HL-60 (cell line): Measurements from ENCODE around the gene GZMM.
A peak's percentile ranks its signal among the peaks of the same experiment; 100 is the strongest.

Experiments used
- DNase-seq, 2 experiments: peaks; one replicate each; pipeline ENCODE4 v3.0.0-alpha.2; 2010 to 2020; ENCODE audit warnings: low read depth in 1 of 2, low spot score in 1 of 2
- H3K27ac ChIP-seq: fragments of 250-450 bp; sonication (Bioruptor Pico); replicated peaks from 2 replicates; pipeline ENCODE4 v1.5.1; 2020; ENCODE audit warnings: mild to moderate bottlenecking, moderate library complexity
- H3K27me3 ChIP-seq: fragments of 250-450 bp; sonication (Bioruptor Pico); 2 replicates; pipeline ENCODE4 v1.5.1; 2021; ENCODE audit warnings: mild to moderate bottlenecking, moderate library complexity; ENCODE audit not compliant: insufficient read depth, poor library complexity, severe bottlenecking
- H3K4me3 ChIP-seq: replicated peaks from 2 replicates; pipeline ENCODE4 v1.5.1; 2011; ENCODE audit warnings: mild to moderate bottlenecking, control low read depth, low read length; ENCODE audit not compliant: insufficient read depth
- CTCF ChIP-seq: IDR thresholded peaks from one replicate; pipeline ENCODE4 v1.5.1; 2011; ENCODE audit warnings: low read length, control low read depth, inconsistent platforms; ENCODE audit not compliant: insufficient read depth
- GABPA ChIP-seq: IDR thresholded peaks from 2 replicates; pipeline ENCODE4 v1.6.1; 2012; ENCODE audit warnings: low read depth
- POLR2AphosphoS5 ChIP-seq: IDR thresholded peaks from 2 replicates; pipeline ENCODE4 v1.6.1; 2012; ENCODE audit warnings: low read depth
- SPI1 ChIP-seq: IDR thresholded peaks from 2 replicates; pipeline ENCODE4 v1.6.1; 2012; ENCODE audit warnings: low read depth, mild to moderate bottlenecking, borderline replicate concordance
- long read RNA-seq: library from polyadenylated mRNA; unstranded; transcript quantifications from one replicate; pipeline ENCODE4 v2.0.0, GENCODE V29; 2020
- TF ChIP-seq, protein P1 (sequence below): IDR thresholded peaks from 2 replicates; pipeline ENCODE4 v1.6.1; 2012; ENCODE audit warnings: low read depth; ENCODE audit not compliant: insufficient replicate concordance

Gene GZMM
- long read RNA-seq, result 0 reads

DNA sequence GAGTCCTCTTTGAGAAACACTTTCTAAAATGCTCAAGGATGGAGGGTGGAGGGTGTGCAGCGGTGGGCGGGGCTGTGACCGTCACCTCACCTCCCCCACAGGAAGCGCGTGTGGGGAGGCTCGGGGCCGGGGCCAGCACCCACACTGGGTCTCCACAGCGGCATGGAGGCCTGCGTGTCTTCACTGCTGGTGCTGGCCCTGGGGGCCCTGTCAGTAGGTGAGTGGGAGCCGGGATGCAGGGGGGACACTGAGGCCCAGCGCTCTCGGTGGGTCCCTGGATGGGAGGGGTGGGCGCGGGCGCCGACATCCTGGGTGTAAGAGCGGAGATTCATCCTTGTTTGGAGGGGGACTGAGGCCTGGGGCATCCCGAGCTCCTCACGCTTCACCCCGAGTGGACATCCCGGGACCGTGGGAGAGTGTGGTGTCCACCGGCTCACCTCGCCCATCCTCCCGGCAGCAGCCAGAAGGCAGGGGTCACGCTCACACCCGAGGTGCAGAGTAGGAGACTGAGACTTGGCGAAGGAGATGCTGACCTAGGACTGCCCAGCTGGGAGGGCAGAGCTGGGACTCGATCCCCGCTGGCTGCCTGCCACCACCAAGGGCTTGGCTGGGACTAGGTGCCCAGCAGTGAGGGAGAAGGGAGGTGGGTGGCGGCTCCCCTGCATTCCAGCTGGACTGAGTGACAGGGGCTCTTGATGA is at the start of gene GZMM:
Gene GZMM, plus strand, starts transcription at position 144 of the 699 bp plus-strand sequence. Its CDS starts 19 bp downstream, at position 163.
- TF ChIP-seq SPI1, result no peak
- TF ChIP-seq CTCF, result no peak
- no peak for TF ChIP-seq POLR2AphosphoS5
- TF ChIP-seq, protein P1, sequence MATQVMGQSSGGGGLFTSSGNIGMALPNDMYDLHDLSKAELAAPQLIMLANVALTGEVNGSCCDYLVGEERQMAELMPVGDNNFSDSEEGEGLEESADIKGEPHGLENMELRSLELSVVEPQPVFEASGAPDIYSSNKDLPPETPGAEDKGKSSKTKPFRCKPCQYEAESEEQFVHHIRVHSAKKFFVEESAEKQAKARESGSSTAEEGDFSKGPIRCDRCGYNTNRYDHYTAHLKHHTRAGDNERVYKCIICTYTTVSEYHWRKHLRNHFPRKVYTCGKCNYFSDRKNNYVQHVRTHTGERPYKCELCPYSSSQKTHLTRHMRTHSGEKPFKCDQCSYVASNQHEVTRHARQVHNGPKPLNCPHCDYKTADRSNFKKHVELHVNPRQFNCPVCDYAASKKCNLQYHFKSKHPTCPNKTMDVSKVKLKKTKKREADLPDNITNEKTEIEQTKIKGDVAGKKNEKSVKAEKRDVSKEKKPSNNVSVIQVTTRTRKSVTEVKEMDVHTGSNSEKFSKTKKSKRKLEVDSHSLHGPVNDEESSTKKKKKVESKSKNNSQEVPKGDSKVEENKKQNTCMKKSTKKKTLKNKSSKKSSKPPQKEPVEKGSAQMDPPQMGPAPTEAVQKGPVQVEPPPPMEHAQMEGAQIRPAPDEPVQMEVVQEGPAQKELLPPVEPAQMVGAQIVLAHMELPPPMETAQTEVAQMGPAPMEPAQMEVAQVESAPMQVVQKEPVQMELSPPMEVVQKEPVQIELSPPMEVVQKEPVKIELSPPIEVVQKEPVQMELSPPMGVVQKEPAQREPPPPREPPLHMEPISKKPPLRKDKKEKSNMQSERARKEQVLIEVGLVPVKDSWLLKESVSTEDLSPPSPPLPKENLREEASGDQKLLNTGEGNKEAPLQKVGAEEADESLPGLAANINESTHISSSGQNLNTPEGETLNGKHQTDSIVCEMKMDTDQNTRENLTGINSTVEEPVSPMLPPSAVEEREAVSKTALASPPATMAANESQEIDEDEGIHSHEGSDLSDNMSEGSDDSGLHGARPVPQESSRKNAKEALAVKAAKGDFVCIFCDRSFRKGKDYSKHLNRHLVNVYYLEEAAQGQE, result no peak
- no peak for TF ChIP-seq GABPA
- Histone ChIP-seq H3K27me3 (no peaks in the 10 kb centered on the region), H3K4me3 (no peak within 1 kb of the TSS), H3K27ac (no peak within 1 kb of the TSS)
- DNase-seq, result no peak

DNA sequence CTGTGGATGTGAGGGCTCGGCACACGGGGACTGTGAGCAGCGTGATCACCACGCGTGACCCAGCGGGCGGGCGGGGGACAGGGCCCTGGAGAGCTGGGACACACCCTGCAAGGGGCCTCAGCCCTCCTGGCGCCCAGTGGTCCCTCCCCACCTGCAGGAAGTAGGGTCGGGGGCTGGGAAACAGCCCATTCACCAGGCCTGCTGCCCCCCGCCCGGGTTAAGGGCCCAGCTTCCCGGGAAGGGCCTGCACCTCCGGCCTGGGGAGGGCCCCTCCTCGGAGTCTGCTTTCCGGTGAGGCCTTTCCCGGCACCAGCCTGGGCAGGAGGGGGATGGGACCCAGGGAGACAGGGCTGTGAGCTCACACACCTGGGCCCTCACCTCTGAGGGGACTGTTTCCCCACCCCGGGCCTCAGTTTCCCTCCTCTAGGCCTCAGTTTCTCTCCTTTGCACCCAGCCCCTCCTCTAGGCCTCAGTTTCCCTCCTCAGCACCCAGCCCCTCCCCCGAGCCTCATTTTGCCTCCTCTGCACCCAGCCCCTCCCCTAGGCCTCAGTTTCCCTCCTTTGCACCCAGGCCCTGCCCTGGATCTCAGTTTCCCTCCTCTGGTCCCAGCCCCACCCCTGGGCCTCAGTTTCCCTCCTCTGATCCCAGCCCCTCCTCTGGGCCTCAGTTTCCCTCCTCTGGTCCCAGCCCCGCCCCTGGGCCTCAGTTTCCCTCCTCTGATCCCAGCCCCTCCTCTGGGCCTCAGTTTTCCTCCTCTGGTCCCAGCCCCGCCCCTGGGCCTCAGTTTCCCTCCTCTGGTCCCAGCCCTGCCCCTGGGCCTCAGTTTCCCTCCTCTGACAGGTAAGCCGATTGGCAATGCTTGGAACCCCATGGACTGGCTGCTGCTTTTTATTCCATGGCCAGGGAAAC is 49.4 kb upstream of the GZMM start:
- peaks cover 14% of the 10 kb centered on the region for H3K27me3 ChIP-seq
- TF ChIP-seq GABPA (no peak), POLR2AphosphoS5 (no peak)
- no peak overlapping the region for H3K4me3 ChIP-seq
- DNase-seq, result no peak
- H3K27ac ChIP-seq, result no peak overlapping the region

GRCh38 chr19:495081-495401 is 48.8 kb upstream of the GZMM start:
- no peak overlapping the region for H3K27ac ChIP-seq
- peaks cover 14% of the 10 kb centered on the region for H3K27me3 ChIP-seq
- TF ChIP-seq GABPA (no peak), SPI1 (no peak), POLR2AphosphoS5 (no peak), CTCF (no peak)
- TF ChIP-seq, protein P1, result no peak

DNA sequence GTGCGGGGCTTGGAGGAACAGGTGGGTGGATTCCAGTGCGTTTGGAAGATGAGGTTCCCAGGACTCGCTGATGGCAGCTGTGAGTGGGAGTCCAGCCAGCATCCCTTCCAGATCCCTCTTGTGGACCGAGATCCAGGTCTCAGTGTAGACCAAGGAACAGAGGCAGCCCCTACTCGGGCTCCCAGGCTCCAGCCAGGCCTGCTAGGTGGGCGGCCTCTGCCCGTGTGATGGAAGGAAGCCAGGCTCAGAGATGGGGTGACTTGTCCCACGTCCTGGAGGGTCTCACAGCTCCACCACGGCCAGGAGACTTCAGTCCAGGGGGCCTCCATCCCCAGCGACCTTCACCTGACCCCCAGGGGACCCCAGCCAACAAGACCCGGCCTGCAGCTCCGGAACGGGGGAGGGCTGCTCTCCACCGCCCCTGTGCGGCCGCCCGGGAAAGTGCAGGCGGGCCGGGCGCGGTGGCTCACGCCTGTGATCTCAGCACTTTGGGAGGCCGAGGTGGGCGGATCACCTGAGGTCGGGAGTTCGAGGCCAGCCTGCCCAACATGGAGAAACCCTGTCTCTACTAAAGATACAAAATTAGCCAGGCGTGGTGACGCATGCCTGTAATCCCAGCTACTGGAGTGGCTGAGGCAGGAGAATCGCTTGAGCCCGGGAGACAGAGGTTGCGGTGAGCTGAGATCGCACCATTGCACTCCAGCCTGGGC is 48.3 kb upstream of the GZMM start:
- DNase-seq, result peak in 1 of 2 experiments; percentile 21
- no peak overlapping the region for H3K4me3 ChIP-seq
- no peak for TF ChIP-seq GABPA
- TF ChIP-seq POLR2AphosphoS5, result no peak
- no peak for TF ChIP-seq SPI1
- TF ChIP-seq, protein P1, result no peak
- TF ChIP-seq CTCF, result peak; percentile 46
- no peak overlapping the region for H3K27ac ChIP-seq
- peaks cover 14% of the 10 kb centered on the region for H3K27me3 ChIP-seq

More at GRCh38 chr19:495081-495401, 48.8 kb upstream of the GZMM start:
- no peak overlapping the region for H3K4me3 ChIP-seq
- no peak for DNase-seq
